Activated effector memory CD4-positive, alpha-beta T cell treated with anti-CD3 and anti-CD28 coated beads, Interleukin-2, amount 50 U/mL, for 16 hours (primary cell): ENCODE results near the gene SBSN.

Experiments
- DNase-seq: peaks from one replicate; pipeline ENCODE4 v3.0.0-alpha.2; 2020

The SBSN gene

DNA sequence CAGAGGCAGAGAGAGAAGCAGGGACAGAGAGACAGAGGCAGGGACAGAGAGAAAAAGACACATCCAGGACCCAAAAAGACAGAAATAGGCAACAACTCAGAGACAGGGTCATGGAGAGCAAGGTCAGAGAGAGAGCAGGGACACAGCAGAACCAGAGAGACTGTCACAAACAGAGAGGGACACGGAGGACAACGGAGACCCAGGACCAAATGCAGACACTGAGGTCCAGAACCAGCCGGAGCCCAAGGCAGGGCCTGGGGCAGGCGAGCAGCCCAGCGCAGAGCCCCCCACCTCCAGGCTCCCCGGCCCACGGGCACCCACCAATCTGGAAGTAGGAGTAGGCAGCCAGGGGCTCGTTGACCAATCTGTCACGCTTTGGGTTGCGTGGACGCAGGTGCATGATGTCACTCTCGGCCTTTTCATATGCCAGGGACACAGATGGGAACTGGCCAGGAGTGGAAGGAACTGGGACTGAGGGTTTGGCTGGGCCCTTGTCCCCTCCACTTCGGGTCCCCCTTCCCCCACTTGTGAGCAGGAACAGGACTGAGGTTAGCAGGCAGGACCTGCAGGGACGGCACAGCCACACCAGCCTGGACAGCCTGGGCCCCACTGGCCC, 25.4 kb upstream of the SBSN start:
- DNase-seq: no peak

DNA sequence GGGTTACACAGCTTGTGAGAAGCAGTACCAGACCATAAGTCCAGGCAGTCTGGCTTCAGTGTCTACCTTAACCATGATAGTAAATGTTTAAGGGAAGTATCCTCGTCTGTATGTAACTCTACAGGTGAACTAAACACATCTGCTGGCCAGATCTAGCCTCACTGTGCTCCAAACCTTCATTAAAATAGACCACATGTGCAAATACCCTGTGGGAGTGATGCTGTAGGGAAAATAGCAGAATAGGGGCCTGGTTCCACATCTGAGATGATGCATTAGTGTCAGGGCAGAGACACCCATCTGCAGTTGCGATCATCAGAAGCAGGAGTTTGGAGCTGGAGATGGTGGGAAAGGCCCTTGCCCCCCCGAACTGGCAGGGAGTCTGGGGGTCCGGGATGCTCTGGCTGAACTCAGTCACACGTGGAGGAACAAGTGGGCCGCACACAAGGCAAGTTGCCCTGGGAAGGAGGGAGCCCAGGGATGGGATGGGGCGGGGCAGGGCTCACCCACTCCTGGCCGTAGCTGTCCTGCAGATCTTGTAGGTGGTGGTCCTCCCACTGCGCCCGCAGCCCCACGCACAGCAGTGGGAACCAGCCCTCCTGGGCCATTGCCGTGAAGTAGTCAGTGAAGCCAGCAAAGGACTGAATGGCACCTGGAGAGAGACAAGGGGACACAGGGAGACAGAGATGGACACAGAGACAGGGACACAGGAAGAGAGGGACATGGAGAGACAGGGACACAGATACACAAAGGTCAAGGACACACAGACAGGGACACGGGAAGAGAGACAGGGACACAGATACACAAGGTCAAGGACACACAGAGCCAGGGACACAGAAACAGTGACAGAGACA, 24.6 kb upstream of the SBSN start:
- DNase-seq: no peak

DNA sequence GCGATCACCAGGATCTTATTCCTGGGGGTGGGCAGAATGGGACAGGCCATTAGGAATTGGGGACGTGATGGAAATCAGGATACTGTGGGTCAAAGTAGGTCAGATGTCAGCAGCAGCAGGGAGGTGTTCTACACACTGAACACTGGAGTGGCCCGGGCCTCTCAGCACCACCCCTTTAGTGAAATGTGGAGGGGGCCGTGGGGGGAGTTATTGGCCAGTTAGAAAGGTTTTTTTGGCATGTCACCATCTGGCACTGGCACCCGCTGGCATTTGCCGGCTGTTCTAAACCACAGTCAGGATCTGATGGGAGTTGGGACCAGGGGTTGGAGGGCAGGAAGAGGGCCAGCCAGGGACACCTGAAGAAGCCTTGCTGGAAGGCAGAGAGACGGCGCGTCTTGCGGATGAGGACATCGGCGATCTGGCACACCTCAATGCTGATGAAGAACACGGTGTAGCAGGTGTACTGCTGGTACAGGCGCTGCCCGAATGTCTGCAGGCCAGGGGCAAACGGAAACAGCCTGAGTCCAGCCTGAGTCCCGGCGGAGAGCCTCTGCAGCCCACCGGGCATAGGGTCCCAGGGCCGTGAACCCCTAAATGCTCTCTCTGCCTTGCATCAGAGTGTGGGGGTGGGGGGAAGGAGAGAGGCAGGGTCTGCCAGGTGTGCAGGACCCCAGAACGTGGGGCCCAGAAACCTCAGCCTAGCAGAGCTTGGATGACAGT, 23.1 kb upstream of the SBSN start:
- DNase-seq: no peak

DNA sequence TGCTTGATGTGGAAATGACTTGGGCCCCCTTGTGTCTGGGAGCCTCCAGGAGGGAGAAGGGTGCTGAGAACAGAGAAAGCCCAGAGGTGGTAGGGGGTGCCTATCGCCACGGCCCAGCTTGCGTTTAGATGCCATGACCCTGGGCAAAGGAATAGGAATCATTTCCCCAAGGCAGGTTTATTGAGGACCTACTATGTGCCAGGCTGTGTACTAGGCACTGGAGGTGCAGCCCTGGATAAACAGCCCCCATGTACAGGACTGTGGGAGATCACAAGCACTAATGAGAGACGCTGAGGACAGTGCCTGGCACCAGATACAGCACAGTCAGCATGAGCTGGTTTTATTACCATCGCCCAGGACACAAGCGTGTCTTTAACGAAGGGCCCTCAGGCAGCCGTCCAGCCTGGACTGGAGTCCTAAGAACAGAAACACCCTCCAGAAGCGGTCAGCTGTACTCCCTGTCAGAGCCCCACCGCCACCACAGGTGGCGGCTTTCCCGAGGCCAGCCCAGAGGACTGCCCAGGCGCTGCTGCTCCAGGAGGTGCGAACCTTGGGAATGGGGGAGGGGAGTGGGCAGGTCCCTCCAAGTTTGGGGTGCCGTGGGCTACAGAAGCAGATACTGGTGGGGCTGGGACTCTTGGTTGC, 21.9 kb upstream of the SBSN start:
- DNase-seq: no peak

DNA sequence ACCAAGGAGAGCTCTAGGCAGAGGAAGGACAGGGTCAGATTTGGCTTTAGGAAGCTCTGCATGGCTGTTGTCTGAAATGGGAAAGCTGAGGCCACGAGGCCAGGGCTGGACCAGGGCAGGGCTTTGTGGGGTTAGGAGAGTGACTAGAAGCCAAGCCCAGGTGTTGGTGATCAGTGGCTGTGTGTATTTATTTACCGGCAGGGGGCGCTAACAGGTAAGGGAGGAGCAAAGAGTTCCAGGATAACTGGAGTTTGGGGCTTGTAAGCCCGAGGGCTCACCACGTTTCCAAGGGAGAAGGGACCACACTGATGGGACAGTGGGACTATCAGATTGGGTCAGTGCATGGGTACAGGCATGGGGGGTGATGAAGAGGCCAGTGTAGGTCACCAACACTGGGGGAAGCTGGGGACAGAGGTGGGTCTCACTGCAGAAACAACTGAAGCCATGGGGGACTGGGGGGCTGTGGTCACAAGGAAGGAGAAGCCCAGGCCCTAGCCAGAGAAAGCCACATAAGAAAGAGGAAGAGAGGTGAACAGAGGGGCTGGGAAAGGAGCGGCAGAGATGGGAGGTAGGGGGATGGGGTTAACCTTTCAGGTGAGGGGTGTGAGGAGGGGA, 21.2 kb upstream of the SBSN start:
- peak; percentile 83 for DNase-seq

DNA sequence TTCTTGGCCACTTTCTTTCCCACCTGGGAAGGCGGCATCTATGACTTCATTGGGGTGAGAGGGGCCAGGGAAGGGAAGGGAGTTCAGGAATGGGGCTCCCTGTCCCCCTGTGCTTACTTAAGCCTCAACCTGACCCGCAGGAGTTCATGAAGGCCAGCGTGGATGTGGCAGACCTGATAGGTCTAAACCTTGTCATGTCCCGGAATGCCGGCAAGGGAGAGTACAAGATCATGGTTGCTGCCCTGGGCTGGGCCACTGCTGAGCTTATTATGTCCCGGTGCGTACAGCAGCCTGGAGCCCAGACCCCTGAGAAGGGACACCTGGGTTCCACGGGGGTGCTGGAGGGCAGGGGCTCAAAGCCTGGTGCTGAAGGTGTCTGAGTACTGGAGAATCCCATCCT, 18.4 kb upstream of the SBSN start:
- DNase-seq: no peak

DNA sequence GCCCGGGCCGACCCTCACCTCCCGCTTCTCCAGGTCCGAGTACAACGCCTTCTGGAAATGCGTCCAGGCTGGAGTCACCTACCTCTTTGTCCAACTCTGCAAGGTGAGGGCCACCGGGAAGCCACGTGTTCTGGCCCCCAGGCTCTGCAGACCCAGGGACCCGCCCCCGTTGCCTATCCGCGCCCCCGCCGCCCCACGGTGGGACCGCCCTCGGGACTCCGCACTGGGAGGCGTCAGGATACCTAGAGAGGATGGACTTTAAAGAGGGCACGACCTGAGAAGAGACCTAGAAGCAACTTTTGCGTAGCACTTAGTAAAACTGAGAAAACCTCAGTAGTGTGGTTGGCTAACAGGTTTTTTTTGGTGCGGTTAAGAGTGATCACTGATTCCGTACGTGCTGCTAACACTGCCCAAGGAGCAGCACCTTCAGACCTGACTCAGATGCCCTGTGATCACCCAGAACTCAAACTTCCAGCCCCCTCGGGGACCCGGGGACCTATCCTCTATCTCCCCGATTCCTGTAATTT, 17.8 kb upstream of the SBSN start:
- DNase-seq: peak; percentile 84

DNA sequence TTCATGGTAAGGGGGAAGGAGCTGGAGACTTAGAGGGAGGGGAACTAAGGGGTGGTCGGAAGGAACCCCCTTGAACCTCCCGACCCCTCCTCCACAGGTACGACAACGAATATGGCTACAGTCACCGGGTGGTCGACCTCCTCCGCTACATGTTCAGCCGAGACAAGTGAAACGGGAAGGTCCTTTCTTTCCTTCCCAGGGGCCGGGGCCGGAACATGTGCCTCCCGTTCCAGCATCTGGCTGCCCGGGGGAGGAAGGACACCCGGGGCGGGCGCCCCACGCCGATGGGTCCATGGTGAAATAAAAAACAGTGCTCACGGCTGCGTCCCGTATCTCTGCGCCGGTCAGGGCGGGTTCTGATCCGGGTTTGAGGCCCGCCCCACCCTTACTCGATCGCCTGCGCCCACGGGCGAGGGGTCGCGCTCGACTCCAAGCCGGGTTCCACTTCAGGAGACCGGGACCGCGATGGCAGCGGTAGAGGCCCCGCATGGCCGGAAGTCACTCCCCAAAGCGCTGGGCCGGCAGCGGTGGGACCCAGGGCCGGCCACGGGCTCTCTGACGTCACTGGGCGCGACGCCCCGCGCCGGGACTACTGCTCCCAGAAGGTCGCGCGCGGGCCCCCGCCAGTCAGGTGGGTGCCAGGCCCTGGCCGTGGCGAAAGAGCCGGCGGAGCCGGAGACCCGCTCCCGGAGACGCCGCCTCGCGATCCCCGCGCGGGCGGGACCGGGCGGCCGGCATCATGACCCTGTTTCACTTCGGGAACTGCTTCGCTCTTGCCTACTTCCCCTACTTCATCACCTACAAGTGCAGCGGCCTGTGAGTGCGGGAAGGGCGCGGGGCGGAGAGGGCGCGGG, 17.1 kb upstream of the SBSN start, which contains the start of gene TMEM147:
Gene TMEM147 (plus strand): TSS at position 626 of the 854 bp plus-strand sequence. CDS start 114 bp downstream, at position 740.
- DNase-seq: peak; percentile 92

DNA sequence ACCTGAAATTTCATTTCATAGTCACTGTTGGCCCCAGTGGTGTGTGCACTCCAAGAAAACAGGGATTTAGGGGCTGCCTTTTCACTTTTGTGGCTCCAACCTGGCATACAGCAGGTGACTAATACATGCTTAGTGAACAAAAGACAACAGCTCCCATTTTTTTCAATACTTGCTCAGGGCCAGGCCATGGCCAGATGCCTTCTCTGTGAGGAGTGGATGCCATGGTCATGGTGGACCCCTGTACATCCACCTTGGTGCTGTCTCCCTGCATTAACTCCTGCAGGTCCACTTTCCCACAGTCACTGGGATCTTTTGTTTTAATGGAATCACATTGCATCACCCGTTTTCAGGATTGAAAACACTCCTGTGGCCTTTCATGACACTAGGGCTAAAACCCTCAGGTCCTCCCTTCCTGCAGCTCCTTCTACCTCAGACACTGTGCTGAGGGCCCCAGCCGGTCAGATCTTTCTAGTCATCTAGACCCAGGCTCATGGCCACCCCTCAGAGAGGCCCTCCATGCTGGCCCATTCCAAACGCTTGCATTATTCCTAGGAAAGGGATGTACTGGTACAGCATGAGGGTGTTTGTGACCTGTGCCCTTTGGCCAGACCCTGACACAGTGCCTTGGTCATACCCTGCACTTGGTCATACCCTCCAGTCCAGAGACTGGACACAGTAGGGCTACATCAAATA, 16.1 kb upstream of the SBSN start:
- no peak for DNase-seq

DNA sequence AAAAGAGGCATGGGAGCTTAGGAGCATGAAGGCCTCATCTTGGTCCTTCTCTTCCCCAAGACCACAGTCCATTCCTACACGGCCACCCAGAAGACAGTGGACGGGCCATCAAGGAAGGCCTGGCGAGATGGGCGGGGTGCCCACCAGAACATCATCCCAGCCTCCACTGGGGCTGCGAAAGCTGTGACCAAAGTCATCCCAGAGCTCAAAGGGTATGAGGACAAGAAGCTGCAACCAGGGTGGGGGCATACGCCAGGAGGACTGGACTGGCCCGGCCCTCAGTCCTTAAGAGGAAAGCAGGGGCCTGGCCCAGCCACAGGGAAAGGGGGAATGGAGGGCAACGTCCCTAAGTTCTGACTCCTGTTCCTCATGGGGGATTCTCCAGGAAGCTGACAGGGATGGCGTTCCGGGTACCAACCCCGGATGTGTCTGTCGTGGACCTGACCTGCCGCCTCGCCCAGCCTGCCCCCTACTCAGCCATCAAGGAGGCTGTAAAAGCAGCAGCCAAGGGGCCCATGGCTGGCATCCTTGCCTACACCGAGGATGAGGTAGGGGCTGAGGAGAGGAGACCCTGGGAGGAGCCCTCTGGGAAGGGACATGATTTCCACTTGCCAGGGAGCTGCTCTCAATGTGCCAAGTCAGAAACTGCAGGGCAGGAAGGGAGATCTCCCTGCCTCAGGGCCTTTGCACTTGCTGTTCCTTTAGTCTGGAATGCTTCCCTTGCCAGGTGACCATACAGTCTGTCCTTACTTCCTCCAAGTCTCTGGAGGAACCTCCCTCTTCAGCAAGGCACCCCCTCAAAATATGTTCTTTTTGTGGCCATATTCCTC, 15.4 kb upstream of the SBSN start:
- DNase-seq: no peak

DNA sequence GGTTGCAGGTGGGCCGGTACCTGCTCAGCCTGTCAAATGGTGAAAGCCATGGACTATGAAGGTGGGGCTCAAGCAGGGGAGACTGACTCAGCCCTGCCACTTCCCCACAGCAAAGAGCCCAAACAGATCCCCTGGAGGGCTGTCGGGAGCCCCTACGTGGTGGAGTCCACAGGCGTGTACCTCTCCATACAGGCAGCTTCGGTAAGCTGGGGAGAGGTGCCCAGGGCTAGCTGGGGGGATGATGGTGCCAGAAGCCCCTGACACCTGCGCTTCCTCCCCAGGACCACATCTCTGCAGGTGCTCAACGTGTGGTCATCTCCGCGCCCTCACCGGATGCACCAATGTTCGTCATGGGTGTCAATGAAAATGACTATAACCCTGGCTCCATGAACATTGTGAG, 14.1 kb upstream of the SBSN start:
- no peak for DNase-seq

DNA sequence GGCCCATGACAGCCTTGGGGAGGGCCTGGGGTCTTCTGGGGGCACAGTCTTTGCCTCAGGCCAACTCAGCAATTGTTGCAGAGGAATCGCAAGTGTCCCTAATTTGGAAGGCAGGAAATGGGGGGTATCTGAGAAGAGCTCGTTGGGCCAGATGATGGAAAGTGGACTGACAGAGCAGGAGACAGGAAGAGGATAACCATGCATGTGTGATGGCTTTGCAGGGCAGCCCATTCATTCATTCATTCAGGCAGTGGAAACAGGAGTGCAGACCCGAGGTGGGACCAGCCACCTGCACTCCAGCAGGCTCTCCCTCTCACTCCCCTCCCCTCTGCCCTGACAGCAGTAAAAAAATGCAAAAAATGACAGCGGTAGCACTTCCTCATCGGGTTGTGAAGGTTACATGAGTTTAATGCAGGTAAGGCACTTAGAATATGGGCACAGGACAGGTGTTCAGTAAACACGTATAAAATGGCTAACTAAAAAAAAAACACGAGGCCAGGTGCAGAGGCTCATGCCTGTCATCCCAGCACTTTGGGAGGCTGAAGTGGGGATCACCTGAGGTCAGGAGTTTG, 12.3 kb upstream of the SBSN start:
- DNase-seq: no peak

DNA sequence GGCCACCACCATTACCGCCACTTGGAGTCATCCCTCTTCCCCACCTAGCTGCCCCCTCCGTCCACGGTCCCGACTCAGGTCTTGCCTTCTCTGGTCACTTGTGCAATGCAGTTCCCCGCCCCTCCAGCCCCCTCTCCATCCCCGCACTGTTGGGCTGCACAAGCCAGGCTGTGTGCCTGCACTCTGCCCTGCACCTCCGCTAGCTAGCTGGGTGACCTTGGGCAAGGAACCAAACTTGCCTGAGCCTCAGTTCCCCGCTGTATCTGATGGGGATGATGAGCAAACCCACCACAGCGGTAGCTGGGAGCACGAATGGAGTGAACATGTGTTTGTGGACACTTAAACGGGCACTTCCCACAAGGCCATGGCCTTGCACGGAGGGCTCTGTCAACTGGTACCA, 11.7 kb upstream of the SBSN start:
- no peak for DNase-seq

DNA sequence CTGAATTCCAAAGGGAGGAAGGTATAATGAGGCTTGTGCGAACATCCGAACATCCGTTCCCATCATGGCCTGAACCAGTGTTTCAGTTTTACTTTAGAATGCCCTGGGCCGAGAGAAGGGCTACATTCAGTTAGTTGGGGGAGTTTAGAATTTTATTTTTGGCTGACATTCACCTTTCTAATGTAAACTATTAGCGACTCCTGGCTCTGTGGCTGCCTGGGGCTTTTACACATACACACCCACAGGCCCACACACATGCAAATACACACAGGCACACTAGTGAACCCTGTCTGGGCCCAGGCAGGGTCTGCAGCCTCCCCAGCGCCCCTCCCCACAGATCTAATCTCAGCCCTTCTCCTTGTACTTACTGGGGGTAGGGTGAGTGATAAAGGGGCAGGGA, 11.2 kb upstream of the SBSN start:
- no peak for DNase-seq

DNA sequence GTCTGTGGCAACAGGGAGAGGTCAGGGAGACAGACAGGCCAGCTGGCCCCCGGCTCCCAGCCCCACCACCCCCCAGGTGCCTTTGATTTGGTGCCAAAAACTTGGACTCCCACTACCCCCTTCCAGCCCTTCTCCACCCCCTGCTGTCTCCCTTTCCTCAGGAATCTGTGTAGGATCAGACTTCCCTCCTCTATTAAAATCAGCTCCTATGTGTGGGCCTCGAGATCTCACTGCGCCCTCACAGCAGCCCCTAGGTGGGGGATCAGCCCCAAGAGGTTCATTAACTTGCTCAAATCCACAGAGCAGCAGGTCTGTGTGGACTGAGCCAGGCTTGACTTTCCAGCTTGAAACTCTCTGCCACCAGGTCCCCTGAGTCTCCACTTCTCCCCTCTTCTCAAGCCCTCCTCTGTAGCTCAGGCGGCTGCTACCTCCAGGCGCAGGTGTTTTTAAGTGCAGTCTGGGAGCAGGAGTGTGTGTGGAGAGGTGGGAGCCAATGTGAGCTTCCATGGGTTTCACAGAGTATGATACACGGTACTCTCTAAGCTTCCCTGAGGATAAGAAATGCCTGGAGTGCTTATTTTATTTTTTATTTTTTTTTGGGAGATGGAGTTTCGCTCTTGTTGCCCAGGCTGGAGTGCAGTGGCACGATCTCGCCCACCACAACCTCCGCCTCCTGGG, 6.8 kb upstream of the SBSN start:
- no peak for DNase-seq

DNA sequence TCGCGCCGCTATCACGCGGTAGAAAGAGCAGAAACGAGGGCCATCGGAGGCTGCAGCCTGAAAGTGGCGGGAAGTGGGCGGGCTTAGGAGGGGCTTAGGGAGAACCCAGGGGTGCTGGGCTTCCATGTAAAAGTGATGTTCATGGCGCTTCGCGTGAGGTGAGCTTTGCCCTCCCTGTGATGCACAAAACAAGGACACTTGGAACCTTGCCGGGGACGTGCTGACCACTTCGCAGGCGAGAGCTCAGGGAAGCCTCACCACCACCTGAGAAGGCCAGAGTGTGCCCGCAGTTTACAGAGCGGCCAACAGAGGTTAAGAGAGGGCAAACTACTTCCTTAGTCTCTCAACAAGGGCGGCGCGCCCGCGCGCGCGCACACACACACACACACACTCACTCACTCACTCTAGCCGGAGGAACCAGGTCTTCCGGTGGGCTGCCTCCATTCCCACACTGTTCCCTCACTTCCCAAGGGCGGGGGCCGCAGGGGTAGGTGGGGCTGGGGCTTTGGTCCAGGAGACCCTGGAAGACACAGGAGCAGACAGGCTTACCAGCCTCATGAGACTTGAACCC, 5.8 kb upstream of the SBSN start:
- DNase-seq: peak; percentile 72

DNA sequence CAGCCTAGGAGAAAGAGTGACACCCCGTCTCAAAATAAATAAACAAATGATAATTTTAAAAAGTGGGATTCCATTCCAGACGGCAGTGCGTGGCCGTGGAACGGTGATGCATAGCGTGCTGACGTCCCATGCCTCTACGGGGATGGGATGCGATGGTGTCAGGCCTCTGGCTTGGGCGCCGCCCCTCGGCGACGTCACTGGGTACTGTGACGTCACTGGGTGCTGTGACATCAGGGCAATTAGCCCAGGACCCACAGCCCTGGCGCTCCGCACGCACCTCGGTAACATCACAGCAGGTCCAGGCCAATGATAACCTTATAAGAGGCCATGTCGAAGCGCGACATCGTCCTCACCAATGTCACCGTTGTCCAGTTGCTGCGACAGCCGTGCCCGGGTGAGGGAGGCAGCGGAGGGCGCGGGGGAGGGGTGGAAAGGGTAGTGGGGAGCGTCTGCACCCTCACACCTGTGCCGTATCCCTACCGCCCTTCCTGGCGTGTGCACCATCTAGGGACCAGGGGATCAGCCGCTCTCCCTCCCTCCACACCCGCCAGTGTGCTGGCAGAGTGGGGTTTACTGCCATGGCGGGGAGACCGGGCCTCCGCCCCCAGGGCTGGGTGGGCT, 5.2 kb upstream of the SBSN start, which contains the start of gene GAPDHS:
Gene GAPDHS (plus strand): TSS at position 256 of the 621 bp plus-strand sequence. CDS start 72 bp downstream, at position 328.
- no peak for DNase-seq

DNA sequence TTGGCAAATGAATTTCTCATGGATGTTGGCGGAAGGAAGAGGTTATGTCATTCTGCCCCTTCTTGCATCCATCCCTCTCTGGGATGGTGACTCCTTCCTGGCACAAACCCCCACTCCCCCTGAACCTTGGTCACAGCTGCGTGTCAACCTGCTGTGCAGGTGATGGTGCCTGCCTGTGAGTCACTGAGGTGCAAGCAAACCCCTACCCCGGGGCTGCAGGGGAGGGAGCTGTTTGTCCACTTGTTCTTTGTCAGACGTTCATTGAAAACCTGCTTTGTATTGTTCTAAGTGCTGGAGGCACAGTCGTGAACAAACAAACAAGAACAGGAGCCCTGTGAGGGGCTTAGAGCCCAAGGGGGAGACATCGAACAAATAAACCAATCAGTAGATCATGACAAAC, 3.2 kb upstream of the SBSN start:
- no peak for DNase-seq
